ENCODE measurements around the gene TAF7L. TPM values are rescaled to one million over a fixed set of nuclear protein-coding genes. Genes with fewer than 3 reads are reported as not detected.
"Not testable (repeated sequence)": the region's sequence is repeated elsewhere in the genome, so short reads cannot be mapped to it uniquely, and the experiment has no call there.

The TAF7L gene, protein sequence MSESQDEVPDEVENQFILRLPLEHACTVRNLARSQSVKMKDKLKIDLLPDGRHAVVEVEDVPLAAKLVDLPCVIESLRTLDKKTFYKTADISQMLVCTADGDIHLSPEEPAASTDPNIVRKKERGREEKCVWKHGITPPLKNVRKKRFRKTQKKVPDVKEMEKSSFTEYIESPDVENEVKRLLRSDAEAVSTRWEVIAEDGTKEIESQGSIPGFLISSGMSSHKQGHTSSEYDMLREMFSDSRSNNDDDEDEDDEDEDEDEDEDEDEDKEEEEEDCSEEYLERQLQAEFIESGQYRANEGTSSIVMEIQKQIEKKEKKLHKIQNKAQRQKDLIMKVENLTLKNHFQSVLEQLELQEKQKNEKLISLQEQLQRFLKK
- not detected for total RNA-seq
- long read RNA-seq: 0 reads

DNA sequence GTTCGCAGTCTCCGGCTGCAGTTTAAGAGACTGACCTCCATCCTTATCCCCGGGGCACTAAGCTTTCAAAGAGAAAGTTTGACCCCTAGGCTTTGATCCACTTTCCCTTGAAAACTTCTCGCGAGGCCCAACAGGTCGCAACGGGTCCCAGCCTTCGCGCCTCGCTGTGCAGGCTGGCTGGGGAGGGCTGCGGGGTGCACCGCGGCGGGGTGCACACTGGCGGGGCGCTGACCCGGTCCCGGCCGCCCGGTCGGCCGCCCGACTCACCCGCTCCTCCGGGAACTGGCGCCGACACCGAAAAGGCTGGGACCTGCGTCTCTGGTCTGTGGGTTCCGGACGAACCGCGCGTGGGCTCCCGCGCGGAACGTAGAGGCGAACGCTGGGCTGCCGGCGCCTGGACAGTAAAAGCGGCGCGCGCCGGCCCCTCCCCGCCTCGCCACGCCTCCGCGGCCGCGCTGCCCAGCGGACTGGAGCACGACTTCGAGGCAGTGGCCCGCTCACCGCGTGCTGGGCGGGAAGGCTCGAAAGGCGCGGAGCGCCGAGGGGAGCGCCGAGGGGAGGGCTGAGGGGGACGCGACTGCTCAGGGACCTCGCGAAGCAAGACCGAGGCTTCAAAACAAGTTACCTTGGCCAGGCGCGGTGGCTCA is at the start of gene TAF7L:
TSS of gene TAF7L (minus strand) at position 378 of the 647 bp plus-strand sequence. CDS start 3,791 bp downstream, outside the sequence.
- intact Hi-C loops (cut with DNase I): no loop called here
- DNase-seq (ENCODE audit: missing footprints) (no peak), ATAC-seq (no peak)

DNA sequence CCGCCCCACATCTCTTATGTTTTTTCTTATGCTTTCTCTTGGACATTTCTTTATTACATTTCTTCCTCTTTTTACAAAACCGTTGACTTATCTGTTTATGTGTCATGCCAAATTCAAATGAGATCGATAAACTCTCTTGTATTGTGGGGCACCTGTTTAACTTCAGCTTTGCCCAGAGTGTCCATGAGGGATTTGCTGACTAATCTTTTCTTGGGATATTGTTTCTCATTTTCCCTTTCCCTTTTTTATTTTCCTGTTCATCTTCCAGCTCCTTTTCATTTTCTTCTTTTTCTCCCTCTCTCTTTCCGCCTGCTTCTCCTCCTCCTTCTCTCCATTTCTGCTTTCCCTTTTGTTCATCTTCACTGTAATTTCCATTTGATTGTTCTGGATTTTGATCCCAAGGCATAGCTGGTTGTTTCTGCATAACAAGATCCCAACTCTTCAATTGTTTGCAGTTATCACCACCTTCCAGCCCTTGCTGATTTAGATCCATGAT is 46.7 kb upstream of the TAF7L start:
- DNase-seq (ENCODE audit: missing footprints) (no peak), ATAC-seq (no peak)
- intact Hi-C loops (cut with DNase I): no loop called here

DNA sequence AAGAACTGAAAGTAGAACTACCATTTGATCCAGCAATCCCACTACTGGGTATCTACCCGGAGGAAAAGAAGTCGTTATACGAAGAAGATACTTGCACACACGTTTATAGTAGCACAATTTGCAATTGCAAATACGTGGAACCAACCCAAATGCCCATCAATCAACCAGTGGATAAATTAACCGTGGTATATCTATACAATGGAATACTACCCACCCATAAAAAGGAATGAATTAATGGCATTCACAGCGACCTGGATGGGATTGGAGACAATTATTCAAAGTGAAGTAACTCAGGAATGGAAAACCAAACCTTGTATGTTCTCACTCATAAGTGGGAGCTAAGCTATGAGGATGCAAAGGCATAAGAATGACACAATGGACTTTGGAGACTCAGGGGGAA is 43.2 kb upstream of the TAF7L start:
- DNase-seq (ENCODE audit: missing footprints); ATAC-seq; intact Hi-C loops (cut with DNase I): not testable (repeated sequence)

DNA sequence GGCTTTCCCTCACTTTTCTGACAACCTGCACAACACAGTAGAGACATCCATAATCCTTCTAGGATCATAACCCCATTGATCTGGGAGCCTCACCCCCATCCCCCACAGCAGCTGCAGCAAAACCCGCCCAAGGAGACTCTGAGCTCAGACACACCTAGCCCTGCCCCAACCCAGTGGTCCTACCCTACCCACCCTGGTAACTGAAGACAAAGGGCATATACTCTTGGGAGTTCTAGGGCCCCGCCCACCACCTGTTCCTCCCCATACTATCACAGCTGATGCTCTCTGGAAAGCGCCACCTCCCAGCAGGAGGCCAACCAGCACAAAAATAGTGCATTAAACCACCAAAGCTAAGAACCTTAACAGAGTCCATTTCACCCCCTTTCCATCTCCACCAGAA is 35.5 kb upstream of the TAF7L start:
- intact Hi-C loops (cut with DNase I); DNase-seq (ENCODE audit: missing footprints); ATAC-seq: not testable (repeated sequence)

DNA sequence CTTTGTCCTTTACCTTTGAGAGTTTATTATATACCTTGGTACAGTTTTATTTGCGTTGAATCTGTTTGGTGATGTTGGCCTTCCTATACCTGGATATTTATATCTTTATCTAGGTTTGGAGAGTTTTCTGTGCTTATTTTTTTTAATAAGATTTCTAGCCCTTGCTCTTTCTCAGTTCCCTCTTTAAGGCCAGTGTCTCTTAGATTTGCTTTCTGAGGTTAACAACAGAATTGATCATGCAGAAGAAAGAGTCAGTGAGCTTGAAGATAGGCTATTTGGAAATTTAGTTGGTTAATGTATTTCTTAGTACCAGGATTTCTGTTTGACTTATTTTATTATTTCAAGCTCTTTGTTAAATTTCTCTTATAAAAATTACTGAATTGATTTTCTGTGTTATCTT is 12.7 kb upstream of the TAF7L start:
- DNase-seq (ENCODE audit: missing footprints) (no peak), ATAC-seq (no peak)
- intact Hi-C loops (cut with DNase I): no loop called here

DNA sequence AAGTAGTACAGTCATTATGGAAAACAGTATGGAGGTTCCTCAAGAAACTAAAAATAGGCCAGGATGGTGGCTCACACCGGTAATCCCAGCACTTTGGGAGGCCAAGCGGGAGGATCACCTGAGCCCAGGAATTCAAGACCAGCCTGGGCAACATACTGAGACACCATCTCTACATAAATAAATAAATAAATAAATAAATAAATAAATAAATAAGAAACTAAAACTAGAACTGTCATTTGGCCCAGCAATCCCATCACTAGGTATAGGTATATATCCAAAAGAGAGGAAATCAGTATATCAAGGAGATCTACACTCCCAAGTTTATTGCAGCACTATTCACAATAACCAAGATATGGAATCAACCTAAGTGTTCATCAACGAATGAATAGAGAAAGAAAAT is 4.5 kb upstream of the TAF7L start:
- DNase-seq (ENCODE audit: missing footprints); intact Hi-C loops (cut with DNase I); ATAC-seq: not testable (repeated sequence)

DNA sequence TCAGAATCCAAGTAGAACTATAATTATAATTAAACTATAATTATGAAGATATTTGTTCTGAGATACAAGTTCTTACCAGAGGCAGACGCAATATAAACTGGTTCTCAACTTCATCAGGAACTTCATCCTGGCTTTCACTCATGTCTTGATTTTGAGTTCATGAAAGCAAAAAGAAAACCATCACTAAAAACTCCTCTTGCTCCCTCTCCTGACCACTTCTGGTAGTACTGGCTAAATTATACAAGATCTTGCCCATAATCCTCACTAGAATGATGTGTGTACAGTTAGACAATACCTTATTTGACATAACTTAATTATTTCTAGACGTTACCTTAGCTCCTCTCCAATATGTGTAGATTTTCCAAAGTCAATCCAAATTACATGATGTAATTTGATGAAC is 3.7 kb downstream of the TAF7L start:
- ATAC-seq (no peak), DNase-seq (ENCODE audit: missing footprints) (no peak)
- intact Hi-C loops (cut with DNase I): loop anchor here (5.0 kb wide), 1 partner anchor 600 kb away; no protein-coding TSS in a partner anchor

DNA sequence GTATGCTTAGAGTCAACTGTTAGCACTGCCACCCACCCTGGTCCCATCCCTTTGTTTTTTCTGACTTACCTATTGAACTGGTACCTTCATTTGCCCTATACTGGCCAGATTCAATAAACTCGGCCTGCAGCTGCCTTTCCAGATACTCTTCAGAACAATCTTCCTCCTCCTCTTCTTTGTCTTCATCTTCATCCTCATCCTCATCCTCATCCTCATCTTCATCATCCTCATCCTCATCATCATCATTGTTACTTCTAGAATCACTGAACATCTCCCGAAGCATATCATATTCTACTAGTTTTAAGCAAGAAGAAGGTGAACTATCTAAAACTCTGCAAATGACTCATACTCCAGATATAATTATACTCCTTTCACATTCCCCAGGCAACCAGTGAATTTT is 14.9 kb downstream of the TAF7L start:
- intact Hi-C loops (cut with DNase I): no loop called here
- no peak for ATAC-seq
- no peak for DNase-seq (ENCODE audit: missing footprints)

DNA sequence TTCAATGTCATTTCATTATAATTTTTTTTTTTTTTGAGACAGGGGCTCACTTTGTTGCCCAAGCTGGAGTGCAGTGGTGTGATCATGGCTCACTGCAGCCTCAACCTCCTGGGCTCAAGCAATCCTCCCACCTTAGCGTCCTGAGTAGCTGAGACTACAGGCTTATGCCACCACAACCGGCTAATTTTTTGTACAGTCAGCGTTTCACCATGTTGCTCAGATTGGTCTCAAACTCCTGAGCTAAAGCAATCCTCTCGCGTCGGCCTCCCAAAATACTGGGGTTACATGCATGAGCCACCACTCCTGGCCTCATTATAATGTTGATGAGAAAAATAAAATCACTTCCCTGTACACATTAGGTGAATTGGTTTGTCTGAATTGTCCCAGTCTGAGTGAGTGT is 16.9 kb downstream of the TAF7L start:
- intact Hi-C loops (cut with DNase I): no loop called here
- DNase-seq (ENCODE audit: missing footprints) (no peak), ATAC-seq (no peak)

DNA sequence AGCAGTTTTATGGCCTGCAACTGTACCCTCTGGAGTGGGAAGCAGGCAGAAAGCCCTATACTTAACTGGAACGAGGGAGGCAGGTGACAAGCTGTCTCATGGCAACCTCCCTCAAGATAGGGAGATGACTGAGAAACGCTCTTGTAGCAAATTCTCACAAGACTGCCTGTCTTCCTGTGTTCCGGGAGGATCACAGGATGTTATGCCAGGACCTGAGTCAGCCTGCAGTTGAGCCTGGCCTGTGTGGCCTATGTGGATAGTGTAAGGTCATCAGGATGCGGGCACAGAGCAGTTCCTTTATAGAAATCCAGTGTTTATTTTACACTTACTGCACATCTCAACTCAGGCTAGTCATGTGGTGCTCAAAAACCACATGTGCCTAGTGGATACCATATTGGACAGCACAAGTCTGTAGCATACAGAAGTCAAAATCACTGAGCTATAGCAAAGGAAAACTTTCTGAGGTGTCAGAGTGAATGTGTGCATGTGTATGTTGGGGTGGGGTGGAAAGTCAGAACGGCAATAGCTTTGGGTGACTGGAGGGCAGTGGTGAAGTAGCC is 25.2 kb downstream of the TAF7L start:
- no peak for ATAC-seq
- intact Hi-C loops (cut with DNase I): no loop called here
- no peak for DNase-seq (ENCODE audit: missing footprints)

DNA sequence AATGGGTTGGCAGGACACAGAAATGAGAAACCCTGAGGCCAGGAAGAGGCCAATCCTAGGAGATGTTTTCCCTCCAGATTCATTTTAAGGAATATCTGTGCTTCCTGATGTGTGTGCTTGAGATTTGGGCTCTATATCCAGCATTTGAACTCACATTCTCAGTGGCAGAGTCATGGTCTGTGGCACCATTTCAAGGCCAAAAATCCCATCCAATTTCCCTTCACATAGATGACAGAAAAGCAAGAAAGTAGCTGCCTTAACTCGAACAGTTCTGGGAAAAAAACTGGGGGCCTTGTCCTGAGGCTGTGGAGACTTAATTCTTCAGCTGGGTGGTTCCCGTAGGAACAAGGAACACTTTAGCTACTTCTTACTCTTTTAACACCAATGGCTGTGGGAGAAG is 27.4 kb downstream of the TAF7L start:
- ATAC-seq (no peak), DNase-seq (ENCODE audit: missing footprints) (no peak)
- intact Hi-C loops (cut with DNase I): no loop called here

DNA sequence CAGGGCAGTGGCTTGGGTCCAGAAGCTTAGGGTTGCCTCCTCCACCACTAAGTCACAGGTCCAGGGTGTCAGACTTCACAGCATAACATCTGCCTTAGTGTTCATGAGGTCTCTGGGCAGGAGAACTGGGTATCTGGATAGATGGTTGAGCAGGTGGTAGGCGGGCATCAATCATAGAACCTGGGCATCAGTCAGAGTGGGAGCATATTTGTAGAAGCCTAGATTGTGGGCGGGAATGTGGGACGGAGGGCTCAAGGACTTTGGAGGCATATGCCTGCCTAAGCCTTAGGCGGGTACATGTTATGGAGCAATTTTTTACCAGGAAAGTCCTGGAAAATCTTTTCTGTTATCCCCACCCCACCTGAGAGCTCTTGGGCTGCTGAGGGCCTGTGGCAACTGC is 28.5 kb downstream of the TAF7L start:
- intact Hi-C loops (cut with DNase I): no loop called here
- DNase-seq (ENCODE audit: missing footprints) (no peak), ATAC-seq (no peak)

DNA sequence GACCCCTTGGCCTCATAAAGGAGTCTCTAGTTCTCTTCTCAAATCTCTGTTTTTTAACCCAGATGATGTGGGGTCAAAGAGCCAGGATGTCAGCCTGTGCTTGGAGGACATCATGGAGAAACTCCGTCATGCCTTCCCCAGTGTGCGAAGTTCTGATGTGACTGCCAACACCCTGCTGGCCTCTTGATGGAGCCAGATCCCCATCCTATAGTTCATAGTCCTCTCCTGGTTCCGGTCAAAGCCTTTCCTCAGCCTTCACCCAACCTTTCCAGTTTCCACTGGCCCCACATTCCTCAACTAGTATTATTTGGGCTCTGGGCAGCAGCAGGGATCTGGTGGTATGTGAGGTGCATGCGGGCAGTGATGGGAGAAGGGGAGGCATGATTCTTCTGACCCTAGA is 30.7 kb downstream of the TAF7L start:
- intact Hi-C loops (cut with DNase I): no loop called here
- DNase-seq (ENCODE audit: missing footprints): no peak
- ATAC-seq: no peak

DNA sequence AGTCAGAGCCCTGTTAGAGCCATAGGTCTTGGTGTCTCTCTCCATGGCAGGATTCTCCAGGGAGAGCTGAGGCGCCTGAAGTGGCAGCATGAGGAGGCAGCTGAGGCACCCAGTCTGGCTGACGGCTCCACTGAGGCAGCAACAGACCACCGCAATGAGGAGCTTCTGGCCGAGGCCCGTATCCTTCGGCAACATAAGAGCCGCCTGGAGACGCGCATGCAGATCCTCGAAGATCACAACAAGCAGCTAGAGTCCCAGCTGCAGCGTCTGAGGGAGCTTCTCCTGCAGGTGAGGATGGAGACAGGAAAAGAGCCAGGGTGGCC is 32.9 kb downstream of the TAF7L start:
- ATAC-seq (no peak), DNase-seq (ENCODE audit: missing footprints) (no peak)
- intact Hi-C loops (cut with DNase I): no loop called here

DNA sequence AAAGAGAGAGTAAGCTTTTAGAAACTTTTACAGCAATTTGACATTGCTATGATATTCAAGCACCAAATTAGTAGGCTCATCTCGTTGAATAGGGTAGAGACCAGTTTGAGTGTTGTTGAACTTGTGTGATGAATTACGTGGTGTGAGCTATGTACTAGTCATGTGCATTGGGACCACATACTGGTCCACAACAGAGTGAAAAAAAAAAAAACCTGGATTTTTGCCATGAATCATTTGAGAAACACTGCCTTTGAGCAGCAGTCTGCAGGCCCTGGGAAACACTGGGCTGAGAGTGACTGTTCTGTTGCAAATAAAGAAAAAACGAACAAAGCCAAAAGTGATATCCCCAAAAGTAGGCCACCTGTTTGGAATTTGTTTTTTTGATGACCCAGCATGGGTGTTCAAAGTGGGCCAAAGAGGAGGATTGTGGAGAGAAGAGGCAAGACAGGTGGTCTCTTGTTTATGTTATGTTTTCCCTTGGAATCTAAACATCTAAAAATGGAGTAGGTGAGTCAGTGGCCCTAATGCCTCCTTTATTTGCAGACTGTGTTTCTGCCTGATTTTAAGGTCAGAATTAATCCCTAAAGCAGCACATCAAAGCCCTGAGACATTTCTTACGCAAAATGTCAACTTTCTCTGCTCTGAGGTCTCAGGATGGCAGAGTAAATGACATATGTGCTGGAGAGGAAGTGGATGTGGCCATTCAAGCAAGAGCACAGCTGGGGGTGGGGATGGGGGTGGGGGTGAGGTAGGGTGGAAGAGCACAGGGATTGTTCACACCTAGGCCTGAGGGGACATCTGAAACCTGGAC is 33.5 kb downstream of the TAF7L start:
- intact Hi-C loops (cut with DNase I): no loop called here
- DNase-seq (ENCODE audit: missing footprints) (no peak), ATAC-seq (no peak)

DNA sequence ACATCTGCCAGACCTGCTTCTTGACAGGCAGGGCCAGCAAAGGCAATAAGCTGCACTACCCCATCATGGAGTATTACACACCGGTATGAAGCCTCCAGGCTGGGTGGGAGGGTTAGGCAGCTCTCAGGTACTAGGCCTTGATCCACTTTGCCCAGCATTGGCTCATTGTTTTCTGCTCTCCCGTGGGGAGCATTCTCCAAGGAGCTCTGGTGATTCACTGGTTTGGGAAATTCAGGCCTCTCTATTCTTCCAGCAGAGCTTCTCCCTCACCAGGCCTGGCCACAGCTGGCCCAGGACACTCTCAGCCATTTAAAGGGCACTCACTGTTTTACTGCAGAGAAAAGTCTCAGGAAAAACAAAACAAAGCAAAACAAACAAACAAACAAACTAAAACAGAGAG is 38.5 kb downstream of the TAF7L start:
- ATAC-seq: no peak
- no peak for DNase-seq (ENCODE audit: missing footprints)
- intact Hi-C loops (cut with DNase I): no loop called here

DNA sequence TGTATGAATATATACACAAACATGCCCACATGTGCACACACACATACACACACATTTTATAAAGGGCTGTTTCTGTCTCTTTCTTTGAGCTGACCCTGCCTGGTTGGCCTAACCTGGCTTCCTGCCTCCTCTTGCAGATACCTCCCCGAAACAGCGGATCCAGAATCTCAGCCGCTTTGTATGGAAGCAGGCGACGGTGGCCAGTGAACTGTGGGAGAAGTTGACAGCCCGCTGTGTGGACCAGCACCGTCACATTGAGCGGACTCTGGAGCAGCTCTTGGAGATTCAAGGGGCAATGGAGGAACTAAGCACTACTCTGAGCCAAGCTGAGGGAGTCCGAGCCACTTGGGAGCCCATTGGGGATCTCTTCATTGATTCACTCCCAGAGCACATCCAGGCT is 49.6 kb downstream of the TAF7L start:
- intact Hi-C loops (cut with DNase I): no loop called here
- ATAC-seq (no peak), DNase-seq (ENCODE audit: missing footprints) (no peak)

DNA sequence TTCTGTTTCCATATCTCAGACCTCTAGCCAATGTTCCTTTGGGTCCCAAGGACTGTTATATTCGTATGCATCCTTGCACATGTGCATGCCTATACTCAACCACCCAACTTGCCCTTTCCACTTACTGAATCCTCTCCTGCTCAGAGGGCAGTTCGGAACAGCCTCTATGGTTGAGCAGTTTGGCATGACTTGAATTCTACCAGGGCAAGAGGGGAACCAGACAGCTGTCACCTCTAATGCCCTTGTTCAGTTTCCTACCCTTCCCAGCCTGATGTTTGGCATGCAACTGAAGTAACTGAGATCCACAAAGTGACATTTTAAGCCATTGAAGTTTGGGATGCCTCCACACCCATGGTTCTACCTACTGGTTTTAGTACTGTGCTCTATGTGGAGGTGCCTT is 54.1 kb downstream of the TAF7L start:
- intact Hi-C loops (cut with DNase I): no loop called here

DNA sequence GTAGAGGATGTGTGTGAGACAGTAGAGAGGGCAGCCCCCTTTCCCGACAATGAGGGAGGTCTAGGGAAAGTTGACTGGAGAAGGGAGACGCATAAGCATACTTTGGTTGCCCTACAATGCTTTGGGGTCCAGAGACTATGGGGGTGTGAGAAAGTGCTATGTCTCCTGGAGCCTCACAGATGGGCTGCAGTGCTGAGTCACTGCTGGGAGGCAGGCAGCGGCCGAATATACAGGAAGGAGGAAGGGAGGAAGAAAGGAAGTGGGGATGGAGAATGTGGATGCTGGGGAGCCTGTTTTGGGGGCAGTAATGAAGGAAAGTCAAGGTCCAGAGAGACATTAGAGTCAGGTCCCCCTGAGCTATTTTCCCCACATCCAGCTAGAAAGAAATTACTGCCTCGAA is 58.8 kb downstream of the TAF7L start:
- ATAC-seq (no peak), DNase-seq (ENCODE audit: missing footprints) (no peak)
- intact Hi-C loops (cut with DNase I): no loop called here

More for the DNA sequence above, 54.1 kb downstream of the TAF7L start:
- no peak for DNase-seq (ENCODE audit: missing footprints)
- ATAC-seq: no peak
